ENCODE measurements around the gene BNC2. TPM values are rescaled to one million over a fixed set of nuclear protein-coding genes. Genes with fewer than 3 reads are reported as not detected.

Gene BNC2
- total and polyA plus RNA-seq, 2 experiments from 2014 or later, result 19.3 to 20.7 TPM

DNA sequence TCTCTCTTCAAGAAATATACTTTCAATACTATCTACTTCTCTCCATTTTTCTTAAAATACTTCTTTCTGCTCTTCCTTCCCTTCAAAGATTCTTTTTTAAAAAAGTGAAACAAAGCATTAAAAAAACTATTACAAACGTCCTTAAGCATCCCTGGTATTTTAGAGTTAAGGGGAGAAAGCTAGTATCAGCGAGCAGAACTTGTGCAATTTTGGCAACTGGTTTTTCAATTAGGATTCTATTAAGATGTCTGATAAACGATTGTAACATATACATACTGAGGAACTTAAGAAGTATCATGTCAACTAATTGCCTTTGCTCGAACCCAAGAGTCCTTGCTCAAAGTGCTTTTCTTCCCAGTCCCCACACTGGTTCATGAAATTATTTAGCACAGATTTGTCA, 459.2 kb downstream of the BNC2 start:
- no peaks in the 10 kb centered on the region for H3K9me3 ChIP-seq (ENCODE audit: low read depth)
- H4K20me1 ChIP-seq (ENCODE audit: insufficient read depth, poor library complexity, severe bottlenecking), result no peaks in the 10 kb centered on the region
- no peaks in the 10 kb centered on the region for H3K79me2 ChIP-seq
- peaks cover 7% of the 10 kb centered on the region for H3K4me1 ChIP-seq (ENCODE audit: insufficient read depth)
- no peak overlapping the region for H3K4me3 ChIP-seq
- no peak for DNase-seq (ENCODE audit: low spot score)
- no peaks in the 10 kb centered on the region for H3K27me3 ChIP-seq
- no peak overlapping the region for H2AFZ ChIP-seq
- H3K4me2 ChIP-seq, result no peak overlapping the region
- 84% methylated on average over 4 of the region's 4 CpGs for WGBS (ENCODE audit: low lambda C conversion rate, missing lambda C conversion rate)
- no peaks in the 10 kb centered on the region for H3K36me3 ChIP-seq (replicated peaks; ENCODE audit: insufficient read depth, low read depth)
- TF ChIP-seq EZH2phosphoT487 (IDR thresholded peaks at IDR 0.05; ENCODE audit: low read depth, severe bottlenecking, unreplicated experiment), result no peak
- TF ChIP-seq, protein P1, sequence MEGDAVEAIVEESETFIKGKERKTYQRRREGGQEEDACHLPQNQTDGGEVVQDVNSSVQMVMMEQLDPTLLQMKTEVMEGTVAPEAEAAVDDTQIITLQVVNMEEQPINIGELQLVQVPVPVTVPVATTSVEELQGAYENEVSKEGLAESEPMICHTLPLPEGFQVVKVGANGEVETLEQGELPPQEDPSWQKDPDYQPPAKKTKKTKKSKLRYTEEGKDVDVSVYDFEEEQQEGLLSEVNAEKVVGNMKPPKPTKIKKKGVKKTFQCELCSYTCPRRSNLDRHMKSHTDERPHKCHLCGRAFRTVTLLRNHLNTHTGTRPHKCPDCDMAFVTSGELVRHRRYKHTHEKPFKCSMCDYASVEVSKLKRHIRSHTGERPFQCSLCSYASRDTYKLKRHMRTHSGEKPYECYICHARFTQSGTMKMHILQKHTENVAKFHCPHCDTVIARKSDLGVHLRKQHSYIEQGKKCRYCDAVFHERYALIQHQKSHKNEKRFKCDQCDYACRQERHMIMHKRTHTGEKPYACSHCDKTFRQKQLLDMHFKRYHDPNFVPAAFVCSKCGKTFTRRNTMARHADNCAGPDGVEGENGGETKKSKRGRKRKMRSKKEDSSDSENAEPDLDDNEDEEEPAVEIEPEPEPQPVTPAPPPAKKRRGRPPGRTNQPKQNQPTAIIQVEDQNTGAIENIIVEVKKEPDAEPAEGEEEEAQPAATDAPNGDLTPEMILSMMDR (IDR thresholded peaks at IDR 0.05; ENCODE audit: poor library complexity), result no peak
- no peak for TF ChIP-seq EZH2 (IDR thresholded peaks at IDR 0.05; ENCODE audit: borderline replicate concordance)
- no peak overlapping the region for H3K27ac ChIP-seq
- no peaks in the 10 kb centered on the region for H3K9me2 ChIP-seq (replicated peaks; ENCODE audit: insufficient read depth)

DNA sequence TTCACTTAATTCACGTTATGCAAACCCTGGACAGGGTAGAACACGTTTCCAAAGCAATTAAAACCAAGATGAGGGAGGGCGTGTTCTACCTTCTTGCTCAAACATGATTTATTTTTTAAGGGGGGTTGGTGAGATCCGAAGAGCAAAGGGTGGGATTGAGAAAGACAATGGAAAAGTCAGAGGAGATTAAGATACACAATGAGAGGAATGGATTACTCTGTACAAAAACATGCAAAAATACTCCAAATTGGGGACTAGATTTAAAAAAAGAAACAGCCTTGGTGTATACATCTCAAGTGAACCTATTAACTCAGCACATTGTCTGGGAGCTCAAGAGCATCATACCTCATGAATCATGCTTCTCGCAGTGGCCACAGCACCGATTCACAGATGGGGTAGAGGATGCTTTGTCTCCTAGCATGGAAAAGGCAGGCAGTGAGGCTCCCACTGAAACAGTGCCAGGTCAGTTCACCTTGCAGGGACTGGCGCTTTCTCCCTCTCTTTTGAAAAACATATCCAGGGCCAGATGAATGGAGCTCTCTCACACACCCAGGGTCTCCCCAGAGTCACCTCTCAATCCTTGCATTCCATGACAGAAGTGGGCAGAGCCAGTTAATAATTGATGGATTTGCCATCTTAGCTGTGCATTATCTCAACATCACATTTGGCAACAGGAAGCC, 459.7 kb downstream of the BNC2 start:
- H3K9me3 ChIP-seq (ENCODE audit: low read depth), result no peaks in the 10 kb centered on the region
- no peak overlapping the region for H3K4me2 ChIP-seq
- WGBS (ENCODE audit: low lambda C conversion rate, missing lambda C conversion rate), result 75% methylated on average over 7 of the region's 7 CpGs
- H3K9me2 ChIP-seq (replicated peaks; ENCODE audit: insufficient read depth), result no peaks in the 10 kb centered on the region
- H3K27ac ChIP-seq, result no peak overlapping the region
- no peak overlapping the region for H2AFZ ChIP-seq
- no peak overlapping the region for H3K4me3 ChIP-seq
- H3K27me3 ChIP-seq, result no peaks in the 10 kb centered on the region
- H3K36me3 ChIP-seq (replicated peaks; ENCODE audit: insufficient read depth, low read depth), result no peaks in the 10 kb centered on the region
- TF ChIP-seq, protein P1 (IDR thresholded peaks at IDR 0.05; ENCODE audit: poor library complexity), result no peak
- no peak for TF ChIP-seq EZH2phosphoT487 (IDR thresholded peaks at IDR 0.05; ENCODE audit: low read depth, severe bottlenecking, unreplicated experiment)
- no peak for TF ChIP-seq EZH2 (IDR thresholded peaks at IDR 0.05; ENCODE audit: borderline replicate concordance)
- no peak for DNase-seq (ENCODE audit: low spot score)
- no peaks in the 10 kb centered on the region for H3K79me2 ChIP-seq
- H4K20me1 ChIP-seq (ENCODE audit: insufficient read depth, poor library complexity, severe bottlenecking), result no peaks in the 10 kb centered on the region
- peaks cover 7% of the 10 kb centered on the region for H3K4me1 ChIP-seq (ENCODE audit: insufficient read depth)

DNA sequence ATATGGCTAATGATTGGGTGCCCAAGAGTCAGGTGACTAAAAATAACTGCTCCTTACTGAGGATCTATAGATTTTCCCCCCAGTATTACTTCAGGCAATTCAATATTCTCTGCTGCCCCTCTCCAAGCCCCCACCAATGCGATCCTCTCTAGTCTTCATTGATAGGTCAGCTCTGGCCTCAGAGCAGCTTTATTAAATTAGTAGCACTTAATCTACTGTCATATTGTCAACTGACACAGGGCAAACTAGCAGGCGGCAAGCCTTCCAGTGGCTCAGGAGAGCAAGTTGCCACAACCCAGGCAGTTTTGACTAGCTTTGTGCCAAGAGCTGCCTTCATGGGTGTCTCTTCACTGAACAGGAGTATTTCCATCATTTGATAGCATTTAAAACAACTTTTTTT, 462.9 kb downstream of the BNC2 start:
- H3K36me3 ChIP-seq (replicated peaks; ENCODE audit: insufficient read depth, low read depth), result no peaks in the 10 kb centered on the region
- no peak overlapping the region for H3K4me3 ChIP-seq
- no peaks in the 10 kb centered on the region for H3K79me2 ChIP-seq
- H3K4me2 ChIP-seq, result no peak overlapping the region
- no peaks in the 10 kb centered on the region for H4K20me1 ChIP-seq (ENCODE audit: insufficient read depth, poor library complexity, severe bottlenecking)
- H3K4me1 ChIP-seq (ENCODE audit: insufficient read depth), result no peaks in the 10 kb centered on the region
- TF ChIP-seq EZH2phosphoT487 (IDR thresholded peaks at IDR 0.05; ENCODE audit: low read depth, severe bottlenecking, unreplicated experiment) (no peak), EZH2 (IDR thresholded peaks at IDR 0.05; ENCODE audit: borderline replicate concordance) (no peak)
- TF ChIP-seq, protein P1 (IDR thresholded peaks at IDR 0.05; ENCODE audit: poor library complexity), result no peak
- no peak overlapping the region for H2AFZ ChIP-seq
- no peaks in the 10 kb centered on the region for H3K9me2 ChIP-seq (replicated peaks; ENCODE audit: insufficient read depth)
- no peak overlapping the region for H3K27ac ChIP-seq
- WGBS (ENCODE audit: low lambda C conversion rate, missing lambda C conversion rate), result 95% methylated on average over 2 of the region's 2 CpGs
- no peak for DNase-seq (ENCODE audit: low spot score)
- H3K9me3 ChIP-seq (ENCODE audit: low read depth), result no peaks in the 10 kb centered on the region
- H3K27me3 ChIP-seq, result no peaks in the 10 kb centered on the region
